Kidney glomerular epithelial cell (primary cell): ENCODE results near the gene DDIAS.
"Not testable (repeated sequence)": the region's sequence is repeated elsewhere in the genome, so short reads cannot be mapped to it uniquely, and the experiment has no call there.

Experiments
- DNase-seq: peaks from one replicate; lab custom pipeline; 2025; lab: John Stamatoyannopoulos, UW

DDIAS gene

GRCh38 chr11:82890936-82891335 is 10.6 kb upstream of the DDIAS start:
- DNase-seq: no peak

- DNase-seq: no peak
Measured at GRCh38 chr11:82892611-82893169, 8.8 kb upstream of the DDIAS start.

GRCh38 chr11:82895437-82896091 is 6.0 kb upstream of the DDIAS start:
- DNase-seq: no peak

- no peak for DNase-seq
Measured at GRCh38 chr11:82896183-82896582, 5.4 kb upstream of the DDIAS start.

GRCh38 chr11:82898241-82898640 is 3.3 kb upstream of the DDIAS start:
- no peak for DNase-seq

GRCh38 chr11:82899186-82899820 is 2.2 kb upstream of the DDIAS start:
- DNase-seq: no peak

- DNase-seq: no peak
Measured at GRCh38 chr11:82899957-82900276, 1.6 kb upstream of the DDIAS start.

GRCh38 chr11:82900277-82901164 is 1.0 kb upstream of the DDIAS start, which contains the start of gene PRCP:
Gene PRCP, minus strand, starts transcription at chr11:82900430. Its CDS starts 28 bp downstream, at chr11:82900402.
- peak; percentile 95 for DNase-seq

- no peak for DNase-seq
Measured at GRCh38 chr11:82901922-82902485, 468 bp downstream of the DDIAS start.

GRCh38 chr11:82902880-82903279 is 1.3 kb downstream of the DDIAS start:
- DNase-seq: no peak

GRCh38 chr11:82903843-82904586 is 2.5 kb downstream of the DDIAS start:
- DNase-seq: no peak

GRCh38 chr11:82906236-82906635 is 4.7 kb downstream of the DDIAS start:
- DNase-seq: peak; percentile 65

- no peak for DNase-seq
Measured at GRCh38 chr11:82906931-82907330, 5.4 kb downstream of the DDIAS start.

GRCh38 chr11:82907371-82907770 is 5.8 kb downstream of the DDIAS start:
- DNase-seq: no peak

- DNase-seq: no peak
Measured at GRCh38 chr11:82908311-82908710, 6.8 kb downstream of the DDIAS start.

GRCh38 chr11:82909015-82909640 is 7.6 kb downstream of the DDIAS start:
- no peak for DNase-seq

- DNase-seq: not testable (repeated sequence)
Measured at GRCh38 chr11:82919786-82920185, 18.2 kb downstream of the DDIAS start.

- DNase-seq: not testable (repeated sequence)
Measured at GRCh38 chr11:82920227-82920626, 18.7 kb downstream of the DDIAS start.

GRCh38 chr11:82922396-82923173 is 21.0 kb downstream of the DDIAS start:
- not testable (repeated sequence) for DNase-seq

GRCh38 chr11:82924522-82925224 is 23.1 kb downstream of the DDIAS start:
- DNase-seq: no peak
